ENCODE results near the gene CFAP46.
A peak's percentile ranks its signal among the peaks of the same experiment; 100 is the strongest.
"Not testable (repeated sequence)": the region's sequence is repeated elsewhere in the genome, so short reads cannot be mapped to it uniquely, and the experiment has no call there.

CFAP46 gene

DNA sequence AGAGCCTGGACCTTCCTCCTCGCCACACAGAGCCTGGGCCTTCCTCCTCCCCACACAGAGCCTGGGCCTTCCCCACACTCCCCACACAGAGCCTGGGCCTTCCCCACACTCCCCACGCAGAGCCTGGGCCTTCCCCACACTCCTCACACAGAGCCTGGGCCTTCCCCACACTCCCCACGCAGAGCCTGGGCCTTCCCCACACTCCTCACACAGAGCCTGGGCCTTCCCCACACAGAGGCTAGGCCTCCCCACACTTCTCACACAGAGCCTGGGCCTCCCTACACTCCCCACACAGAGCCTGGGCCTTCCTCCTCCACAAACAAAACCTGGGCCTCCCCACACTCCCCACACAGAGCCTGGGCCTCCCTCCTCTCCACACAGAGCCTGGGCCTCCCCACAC, 11.7 kb downstream of the CFAP46 start:
- not testable (repeated sequence) for H3K4me3 Mint-ChIP-seq, H3K9me3 Mint-ChIP-seq

DNA sequence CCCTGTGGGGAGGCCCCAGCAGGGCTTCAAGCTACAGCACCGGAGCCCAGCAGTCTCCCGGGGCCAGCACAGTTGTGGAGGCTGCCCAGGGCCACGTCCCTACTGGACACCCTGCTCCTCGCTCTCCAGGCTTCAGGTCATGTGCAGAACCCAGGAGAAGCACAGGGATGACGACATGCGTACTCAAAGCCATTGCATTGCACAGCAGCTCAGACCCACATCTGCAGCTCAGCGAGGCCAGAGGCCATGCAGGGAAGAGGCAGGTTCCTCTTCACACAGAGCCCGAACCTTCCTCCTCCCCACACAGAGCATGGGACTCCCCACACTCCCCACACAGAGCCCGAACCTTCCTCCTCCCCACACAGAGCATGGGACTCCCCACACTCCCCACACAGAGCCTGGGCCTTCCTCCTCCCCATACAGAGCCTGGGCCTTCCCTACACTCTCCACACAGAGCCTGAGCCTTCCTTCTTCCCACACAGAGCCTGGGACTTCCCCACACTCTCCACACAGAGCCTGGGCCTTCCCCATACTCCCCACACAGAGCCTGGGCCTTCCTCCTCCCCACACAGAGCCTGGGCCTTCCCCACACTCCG, 12.3 kb downstream of the CFAP46 start:
- Mint-ChIP-seq H3K4me1 (no peaks in the 10 kb centered on the region), H3K9me3 (no peaks in the 10 kb centered on the region), H3K27me3 (no peaks in the 10 kb centered on the region), H3K4me3 (no peak overlapping the region), H3K27ac (peak overlapping the region; percentile 83), H3K36me3 (no peaks in the 10 kb centered on the region)

More for the DNA sequence above, 11.7 kb downstream of the CFAP46 start:
- H3K27ac Mint-ChIP-seq, H3K27me3 Mint-ChIP-seq, H3K36me3 Mint-ChIP-seq, H3K4me1 Mint-ChIP-seq: not testable (repeated sequence)

GRCh38 chr10:132929480-132929879, 12.9 kb downstream of the CFAP46 start:
- H3K4me3 Mint-ChIP-seq: no peak overlapping the region
- H3K4me1 Mint-ChIP-seq: no peaks in the 10 kb centered on the region
- H3K27ac Mint-ChIP-seq: no peak overlapping the region
- H3K36me3 Mint-ChIP-seq: no peaks in the 10 kb centered on the region
- no peaks in the 10 kb centered on the region for H3K27me3 Mint-ChIP-seq
- H3K9me3 Mint-ChIP-seq: no peaks in the 10 kb centered on the region

GRCh38 chr10:132928261-132928660, 14.1 kb downstream of the CFAP46 start:
- Mint-ChIP-seq H3K4me3 (no peak overlapping the region), H3K27ac (no peak overlapping the region), H3K36me3 (no peaks in the 10 kb centered on the region), H3K4me1 (no peaks in the 10 kb centered on the region), H3K9me3 (no peaks in the 10 kb centered on the region), H3K27me3 (no peaks in the 10 kb centered on the region)

- no peaks in the 10 kb centered on the region for H3K36me3 Mint-ChIP-seq
- H3K4me1 Mint-ChIP-seq: no peaks in the 10 kb centered on the region
- H3K27ac Mint-ChIP-seq: no peak overlapping the region
- H3K27me3 Mint-ChIP-seq: no peaks in the 10 kb centered on the region
- H3K4me3 Mint-ChIP-seq: no peak overlapping the region
- no peaks in the 10 kb centered on the region for H3K9me3 Mint-ChIP-seq
These were observed 14.5 kb downstream of the CFAP46 start for GRCh38 chr10:132927824-132928223.

DNA sequence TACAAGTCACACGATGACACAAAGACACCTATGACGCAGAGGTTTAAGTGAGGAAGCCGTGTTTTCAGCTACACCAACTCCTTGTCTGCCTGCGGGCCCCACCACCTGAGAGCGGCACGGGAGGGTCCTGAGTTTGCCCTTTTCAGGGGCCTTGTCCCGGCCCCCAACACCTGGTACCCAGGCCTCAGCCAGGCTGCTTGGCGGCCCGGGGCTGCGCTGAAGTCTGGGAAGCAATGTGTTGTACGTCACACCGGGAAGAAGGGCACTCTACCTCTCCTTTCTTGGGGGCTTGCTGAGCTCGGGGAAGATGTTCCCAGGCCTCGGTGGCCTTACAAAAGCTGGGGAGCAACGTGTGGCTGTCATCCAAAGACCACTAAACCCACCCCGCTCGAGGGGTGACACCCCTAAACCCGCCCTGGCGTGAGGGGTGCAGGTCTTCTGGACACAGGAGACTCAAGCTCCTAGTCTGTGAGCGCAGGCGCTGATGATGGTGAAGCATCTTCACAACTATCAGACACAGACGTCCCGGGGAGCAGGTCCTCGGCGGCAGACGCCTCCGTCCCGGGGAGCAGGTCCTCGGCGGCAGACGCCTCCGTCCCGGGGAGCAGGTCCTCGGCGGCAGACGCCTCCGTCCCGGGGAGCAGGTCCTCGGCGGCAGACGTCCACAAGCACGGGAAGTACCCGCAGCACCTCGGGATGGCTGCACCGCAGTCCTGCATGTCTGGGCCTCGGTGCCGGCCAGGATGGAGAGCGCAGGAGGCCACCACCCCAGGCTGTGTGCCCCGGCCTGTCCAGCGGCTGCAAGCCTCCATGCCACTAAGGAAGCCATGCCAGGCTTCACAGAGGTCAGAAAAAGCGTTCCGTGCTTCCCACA, 15.4 kb downstream of the CFAP46 start:
- no peaks in the 10 kb centered on the region for H3K4me1 Mint-ChIP-seq
- H3K4me3 Mint-ChIP-seq: no peak overlapping the region
- H3K27ac Mint-ChIP-seq: no peak overlapping the region
- H3K36me3 Mint-ChIP-seq: no peaks in the 10 kb centered on the region
- H3K27me3 Mint-ChIP-seq: no peaks in the 10 kb centered on the region
- H3K9me3 Mint-ChIP-seq: no peaks in the 10 kb centered on the region

GRCh38 chr10:132926070-132926469, 16.3 kb downstream of the CFAP46 start:
- no peak overlapping the region for H3K27ac Mint-ChIP-seq
- H3K9me3 Mint-ChIP-seq: no peaks in the 10 kb centered on the region
- H3K36me3 Mint-ChIP-seq: no peaks in the 10 kb centered on the region
- H3K4me1 Mint-ChIP-seq: no peaks in the 10 kb centered on the region
- no peak overlapping the region for H3K4me3 Mint-ChIP-seq
- H3K27me3 Mint-ChIP-seq: no peaks in the 10 kb centered on the region

DNA sequence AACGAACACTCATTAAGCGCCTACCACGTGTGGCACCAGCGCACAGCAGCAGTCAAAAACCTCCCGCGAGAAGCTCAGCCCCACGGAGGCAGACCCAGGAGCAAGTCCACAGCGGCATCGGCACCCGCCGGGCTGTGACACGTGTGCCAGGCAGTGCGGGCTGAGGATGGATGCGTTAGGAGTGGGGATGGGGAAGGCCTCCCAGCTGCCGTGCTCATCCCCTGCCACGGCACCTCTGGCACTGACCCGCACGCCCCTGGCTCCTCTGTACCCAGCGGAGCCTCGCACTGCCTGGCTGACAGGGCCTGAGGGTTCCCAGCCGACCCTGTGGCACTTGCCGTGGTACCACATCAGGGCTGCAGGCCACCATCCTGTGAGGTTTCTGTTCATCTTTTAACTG, 16.8 kb downstream of the CFAP46 start:
- H3K27ac Mint-ChIP-seq: no peak overlapping the region
- no peaks in the 10 kb centered on the region for H3K4me1 Mint-ChIP-seq
- H3K9me3 Mint-ChIP-seq: no peaks in the 10 kb centered on the region
- H3K27me3 Mint-ChIP-seq: no peaks in the 10 kb centered on the region
- no peaks in the 10 kb centered on the region for H3K36me3 Mint-ChIP-seq
- H3K4me3 Mint-ChIP-seq: no peak overlapping the region

- no peak overlapping the region for H3K27ac Mint-ChIP-seq
- no peaks in the 10 kb centered on the region for H3K9me3 Mint-ChIP-seq
- H3K36me3 Mint-ChIP-seq: no peaks in the 10 kb centered on the region
- no peaks in the 10 kb centered on the region for H3K4me1 Mint-ChIP-seq
- no peak overlapping the region for H3K4me3 Mint-ChIP-seq
- H3K27me3 Mint-ChIP-seq: no peaks in the 10 kb centered on the region
These were observed 17.3 kb downstream of the CFAP46 start for GRCh38 chr10:132925071-132925561.

DNA sequence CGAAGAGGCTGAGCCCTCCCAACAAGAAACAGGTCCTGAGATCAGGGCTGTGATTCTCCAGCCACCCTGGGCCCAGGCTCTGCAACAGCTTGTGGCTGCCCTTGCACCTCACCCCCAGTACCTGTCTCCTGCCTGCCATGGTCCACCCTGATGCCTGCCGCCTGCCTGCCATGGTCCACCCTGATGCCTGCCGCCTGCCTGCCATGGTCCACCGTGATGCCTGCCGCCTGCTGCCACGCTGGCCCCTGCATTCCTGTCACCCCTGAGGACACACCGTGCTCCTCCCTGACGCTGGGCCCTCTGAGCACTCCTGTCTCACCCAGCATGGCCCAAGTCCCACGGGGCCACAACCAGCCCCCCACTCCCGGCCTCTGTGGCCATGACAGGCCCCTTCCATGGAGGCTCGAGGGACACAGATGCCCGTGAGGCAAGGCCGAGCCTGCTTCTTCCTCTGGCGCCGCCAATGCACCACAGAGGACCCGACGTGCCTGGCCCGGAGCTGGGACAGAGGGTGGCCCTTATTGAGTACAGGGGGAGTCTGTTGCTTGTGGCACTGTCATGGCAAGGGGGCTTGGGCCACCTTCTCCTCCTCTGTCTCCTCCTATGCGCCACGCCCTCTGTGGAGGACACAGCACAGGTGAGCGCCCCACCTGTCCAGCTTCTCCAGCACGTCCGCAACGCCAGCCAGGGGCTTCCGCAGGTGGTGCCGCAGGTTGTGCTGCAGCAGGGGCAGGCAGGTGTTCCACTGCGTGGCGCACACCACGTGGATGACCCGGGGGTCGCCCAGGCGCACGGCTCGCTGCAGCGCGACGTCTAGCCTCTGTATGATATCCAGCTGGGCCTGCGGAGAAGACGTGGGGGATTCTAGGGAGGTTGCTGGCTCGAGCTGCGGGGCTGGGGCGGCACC, 18.1 kb downstream of the CFAP46 start:
- Mint-ChIP-seq H3K27me3 (no peaks in the 10 kb centered on the region), H3K27ac (no peak overlapping the region), H3K4me1 (no peaks in the 10 kb centered on the region)

DNA sequence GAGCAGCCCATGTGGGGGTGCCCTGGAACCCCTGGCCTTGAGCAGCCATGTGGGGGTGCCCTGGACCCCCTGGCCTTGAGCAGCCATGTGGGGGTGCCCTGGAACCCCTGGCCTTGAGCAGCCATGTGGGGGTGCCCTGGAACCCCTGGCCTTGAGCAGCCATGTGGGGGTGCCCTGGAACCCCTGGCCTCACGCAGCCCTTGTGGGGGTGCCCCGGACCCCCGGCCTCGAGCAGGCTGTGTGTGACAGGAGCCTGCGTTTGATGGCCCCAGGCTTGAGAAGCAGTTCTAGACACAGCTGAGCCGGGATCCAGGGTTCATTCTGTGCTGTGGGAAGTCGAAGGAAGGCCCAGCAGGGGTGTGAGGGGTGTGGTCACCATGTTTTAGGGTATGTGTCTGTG, 19.0 kb downstream of the CFAP46 start:
- H3K36me3 Mint-ChIP-seq, H3K4me3 Mint-ChIP-seq, H3K27ac Mint-ChIP-seq, H3K9me3 Mint-ChIP-seq, H3K4me1 Mint-ChIP-seq, H3K27me3 Mint-ChIP-seq: not testable (repeated sequence)

More for the DNA sequence above, 18.1 kb downstream of the CFAP46 start:
- Mint-ChIP-seq H3K4me3 (no peak overlapping the region), H3K36me3 (no peaks in the 10 kb centered on the region), H3K9me3 (no peaks in the 10 kb centered on the region)

DNA sequence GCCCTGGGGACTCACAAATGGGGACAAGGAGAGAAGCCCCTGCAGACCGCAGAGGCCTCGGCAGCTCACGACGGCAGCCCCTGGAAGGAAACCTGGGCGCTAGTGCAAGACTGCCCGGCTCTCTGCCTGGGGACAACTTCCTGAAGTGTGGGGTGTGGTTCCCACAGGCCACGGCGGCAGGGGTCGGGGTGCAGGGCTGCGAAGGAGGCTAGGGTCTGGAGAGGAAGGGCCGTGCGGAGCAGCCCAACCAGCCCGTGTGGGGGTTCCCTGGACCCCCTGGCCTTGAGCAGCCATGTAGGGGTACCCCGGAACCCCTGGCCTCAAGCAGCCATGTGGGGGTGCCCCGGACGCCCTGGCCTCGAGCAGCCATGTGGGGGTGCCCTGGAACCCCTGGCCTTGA, 19.5 kb downstream of the CFAP46 start:
- no peaks in the 10 kb centered on the region for H3K4me1 Mint-ChIP-seq

DNA sequence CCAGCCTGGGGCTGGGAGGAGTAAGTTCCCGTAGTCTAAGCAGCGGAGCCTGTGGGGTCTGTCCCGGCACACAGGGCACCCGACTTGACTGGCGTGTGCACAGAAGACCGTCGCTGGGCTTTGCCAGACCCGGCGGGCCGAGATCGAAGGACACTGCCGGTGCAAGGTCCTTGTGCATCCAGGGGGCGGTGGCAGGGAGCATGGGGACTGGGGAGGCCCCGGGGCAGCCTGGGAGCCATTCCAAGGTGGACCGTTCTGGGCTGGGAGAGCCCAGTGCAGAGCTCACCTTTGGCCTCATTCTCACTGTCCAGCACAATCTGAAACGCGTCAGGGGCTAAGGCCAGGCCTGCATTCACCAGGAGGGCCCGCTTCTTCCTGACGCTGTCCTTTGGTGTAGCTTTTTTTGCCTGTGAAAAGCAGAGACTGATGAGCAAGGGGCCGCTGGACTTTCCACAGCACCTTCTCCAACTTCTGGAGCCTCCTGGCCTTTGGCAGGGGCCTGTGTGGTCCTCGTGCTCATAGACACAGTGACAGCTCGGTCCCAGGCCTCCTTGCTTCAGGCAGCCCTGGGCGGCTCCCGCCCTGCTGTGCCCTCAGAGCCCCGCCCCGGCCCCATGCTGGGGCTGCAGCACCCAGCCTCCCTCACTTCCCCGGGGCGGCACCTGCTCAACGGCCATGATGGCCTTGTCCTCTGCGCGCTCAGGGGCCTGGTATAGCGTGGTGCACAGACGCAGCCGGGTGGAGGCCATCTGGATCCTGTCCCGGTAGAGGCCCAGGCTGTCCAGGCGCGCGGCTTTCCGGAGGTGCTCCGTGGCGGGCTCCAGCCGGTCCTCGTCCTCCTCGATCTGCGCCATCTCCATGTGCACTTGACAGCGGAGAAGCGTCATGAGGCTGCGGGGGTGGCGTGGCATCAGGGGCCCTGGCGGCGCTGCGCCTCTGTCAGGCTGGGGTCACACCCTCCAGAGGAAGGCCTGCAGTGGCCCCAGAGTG, 20.3 kb downstream of the CFAP46 start:
- Mint-ChIP-seq H3K27ac (no peak overlapping the region), H3K4me1 (no peaks in the 10 kb centered on the region), H3K27me3 (no peaks in the 10 kb centered on the region), H3K4me3 (no peak overlapping the region), H3K36me3 (no peaks in the 10 kb centered on the region), H3K9me3 (no peaks in the 10 kb centered on the region)

More for the DNA sequence above, 19.5 kb downstream of the CFAP46 start:
- Mint-ChIP-seq H3K4me3 (no peak overlapping the region), H3K27me3 (no peaks in the 10 kb centered on the region), H3K27ac (no peak overlapping the region), H3K36me3 (no peaks in the 10 kb centered on the region), H3K9me3 (no peaks in the 10 kb centered on the region)

DNA sequence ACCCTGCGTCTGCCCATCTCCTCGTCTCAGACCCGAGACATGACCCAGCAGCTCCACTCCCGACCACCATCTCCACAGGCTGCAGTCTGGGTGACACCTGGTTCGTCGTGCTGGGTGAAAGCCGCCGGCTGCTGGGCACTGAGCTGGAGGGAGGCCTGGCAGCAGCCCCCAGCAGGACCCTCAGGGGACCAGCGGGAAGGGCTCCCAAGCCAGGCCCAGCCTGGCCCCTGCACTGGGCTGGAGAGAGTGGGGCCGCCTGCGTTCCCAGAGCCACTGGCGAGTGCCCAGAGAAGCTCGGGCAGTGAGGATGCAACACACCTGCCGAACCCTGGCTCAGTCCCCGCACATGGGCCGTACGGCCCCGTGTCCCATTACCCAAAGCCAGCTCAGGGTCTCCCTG, 21.3 kb downstream of the CFAP46 start:
- no peaks in the 10 kb centered on the region for H3K36me3 Mint-ChIP-seq
- H3K27me3 Mint-ChIP-seq: no peaks in the 10 kb centered on the region
- H3K4me3 Mint-ChIP-seq: no peak overlapping the region
- no peaks in the 10 kb centered on the region for H3K9me3 Mint-ChIP-seq
- H3K27ac Mint-ChIP-seq: no peak overlapping the region
- H3K4me1 Mint-ChIP-seq: no peaks in the 10 kb centered on the region

Data from activated naive CD4-positive, alpha-beta T cell treated with anti-CD3 and anti-CD28 coated beads, Interleukin-2, amount 50 U/mL, for 24 hours (primary cell).